CD4-positive, alpha-beta T cell treated with Interleukin-21 for 1 hour (primary cell): Measurements from ENCODE around the gene NOSTRIN.
"Not testable (repeated sequence)": the region's sequence is repeated elsewhere in the genome, so short reads cannot be mapped to it uniquely, and the experiment has no call there.

ENCODE experiments used
- DNase-seq: peaks from one replicate; pipeline ENCODE4 v3.0.0-alpha.2; 2020

The NOSTRIN gene

DNA sequence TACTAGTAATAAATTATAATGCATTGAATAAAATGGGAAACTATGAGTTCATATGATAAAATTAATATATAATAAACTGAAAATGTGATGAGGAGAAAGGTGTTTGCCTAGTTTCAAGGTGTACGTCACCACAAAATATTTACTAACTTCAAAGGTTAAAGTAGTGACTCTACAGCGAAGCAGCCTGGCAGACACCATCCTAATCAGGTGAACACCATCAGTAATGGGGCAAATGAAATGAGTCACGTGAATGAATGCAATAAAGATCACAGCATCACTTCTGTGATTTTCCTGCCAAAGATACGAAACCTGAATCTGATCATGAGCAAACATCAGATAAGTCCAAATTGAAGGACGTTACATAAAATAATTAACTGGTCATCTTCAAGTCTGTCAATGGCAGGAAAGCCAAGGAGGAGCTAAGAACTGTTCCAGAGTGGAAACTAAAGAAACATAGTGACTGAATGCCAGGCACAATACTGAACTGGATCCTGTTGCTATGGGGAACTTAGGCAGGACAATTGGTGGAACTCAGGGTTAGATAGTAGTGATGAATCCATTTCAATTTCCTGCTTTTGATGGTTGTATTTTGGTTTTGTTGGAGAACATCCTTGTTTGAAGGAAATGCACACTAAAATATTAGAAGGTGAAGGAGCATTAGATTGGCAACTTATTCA, 12.1 kb upstream of the NOSTRIN start:
- no peak for DNase-seq

DNA sequence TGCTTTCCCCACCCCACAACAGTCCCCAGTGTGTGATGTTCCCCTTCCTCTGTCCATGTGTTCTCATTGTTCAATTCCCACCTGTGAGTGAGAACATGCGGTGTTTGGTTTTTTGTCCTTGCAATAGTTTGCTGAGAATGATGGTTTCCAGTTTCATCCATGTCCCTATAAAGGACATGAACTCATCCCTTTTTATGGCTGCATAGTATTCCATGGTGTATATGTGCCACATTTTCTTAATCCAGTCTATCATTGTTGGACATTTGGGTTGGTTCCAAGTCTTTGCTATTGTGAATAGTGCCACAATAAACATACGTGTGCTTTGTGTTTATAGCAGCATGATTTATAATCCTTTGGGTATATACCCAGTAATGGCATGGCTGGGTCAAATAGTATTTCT, 11.3 kb upstream of the NOSTRIN start:
- not testable (repeated sequence) for DNase-seq

DNA sequence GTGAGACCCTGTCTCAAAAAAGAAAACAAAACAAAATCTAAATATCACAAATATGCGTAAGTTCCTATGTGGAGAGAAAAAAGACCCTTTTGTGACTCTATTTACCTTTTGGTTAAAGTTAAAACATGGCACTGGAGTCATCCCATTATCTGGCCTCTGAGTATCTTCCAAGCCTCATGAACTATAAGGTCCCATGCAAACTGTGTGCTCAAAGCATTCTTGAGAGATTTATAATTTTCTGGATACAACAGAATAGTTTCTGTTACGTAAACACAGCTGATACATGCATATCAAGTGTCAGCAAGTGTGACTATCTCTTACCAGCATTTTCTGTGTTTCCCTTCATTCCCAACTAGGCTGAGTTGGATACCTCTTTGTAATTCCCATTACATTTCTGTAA, 8.8 kb upstream of the NOSTRIN start:
- DNase-seq, result no peak

DNA sequence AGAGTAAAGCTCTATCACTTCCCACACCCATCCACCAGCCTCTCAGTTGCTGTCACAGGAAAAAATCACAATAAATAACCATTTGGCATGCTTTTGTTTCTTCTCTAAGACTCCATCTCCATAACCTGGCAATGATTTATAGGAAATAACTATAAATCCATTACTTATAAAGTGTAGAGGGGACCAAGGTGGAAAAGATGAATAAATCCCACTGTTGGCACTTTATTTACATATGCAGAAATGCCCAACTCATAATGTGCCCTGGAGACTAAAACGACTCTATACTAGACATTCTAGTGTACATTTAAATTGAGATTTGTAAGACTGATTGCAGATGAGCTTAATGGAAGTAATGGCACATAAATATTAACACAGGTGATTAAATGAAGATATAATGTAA, 7.5 kb upstream of the NOSTRIN start:
- DNase-seq, result no peak

DNA sequence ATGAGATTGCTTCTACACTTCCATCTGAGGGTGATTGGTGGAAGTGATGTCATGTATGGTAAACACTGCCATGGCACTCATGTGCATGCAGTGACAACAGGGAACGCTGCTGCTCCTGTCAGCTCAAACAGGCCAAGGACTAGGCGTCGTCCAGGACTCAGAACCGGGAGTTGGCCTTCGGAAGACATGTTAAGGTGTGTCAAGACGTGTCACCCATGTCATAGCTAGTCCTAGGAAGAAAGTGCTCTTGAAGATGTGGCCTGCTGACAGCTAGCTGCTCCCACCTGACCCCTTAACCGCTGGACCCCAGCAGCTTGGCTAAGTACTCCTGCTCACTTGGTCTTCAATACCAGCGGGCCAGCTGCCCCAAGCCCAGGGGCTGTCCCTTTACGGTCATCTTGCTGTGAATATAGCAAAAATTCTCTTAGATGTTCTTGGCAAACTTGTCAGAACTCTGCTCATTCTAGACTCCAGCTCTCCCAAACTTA, 6.3 kb upstream of the NOSTRIN start:
- no peak for DNase-seq

DNA sequence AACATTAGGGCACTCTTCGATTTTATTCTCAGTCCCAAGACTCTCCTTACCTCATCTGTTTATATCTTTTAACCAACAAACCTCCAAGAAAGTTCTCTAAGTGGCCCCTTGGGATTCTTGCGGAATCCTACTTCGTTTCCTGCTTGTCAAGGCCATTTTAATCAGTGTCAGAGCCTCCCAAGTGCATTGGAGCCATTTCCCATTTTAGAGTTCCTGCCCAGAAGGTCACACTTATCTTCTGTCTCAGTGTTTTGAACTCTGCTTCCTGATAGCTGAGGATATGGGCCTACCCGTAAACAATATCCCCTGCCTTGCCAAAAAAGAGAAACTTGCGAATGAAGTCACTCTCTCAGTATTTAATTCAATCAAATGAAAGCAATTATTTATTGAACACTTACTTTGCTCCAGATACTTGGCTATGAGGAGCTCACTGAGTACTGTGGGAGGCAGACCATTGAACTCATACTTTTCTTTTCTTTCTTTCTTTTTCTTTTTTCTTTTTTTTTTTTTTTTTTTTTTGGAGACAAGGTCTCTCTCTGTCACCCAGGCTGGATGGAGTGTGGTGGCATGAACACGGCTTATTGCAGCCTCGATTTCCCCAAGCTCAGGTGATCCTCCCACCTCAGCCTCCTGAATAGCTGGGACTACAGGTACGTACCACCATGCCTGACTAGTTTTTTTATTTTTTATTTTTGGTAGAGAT, 5.7 kb upstream of the NOSTRIN start:
- DNase-seq, result no peak

DNA sequence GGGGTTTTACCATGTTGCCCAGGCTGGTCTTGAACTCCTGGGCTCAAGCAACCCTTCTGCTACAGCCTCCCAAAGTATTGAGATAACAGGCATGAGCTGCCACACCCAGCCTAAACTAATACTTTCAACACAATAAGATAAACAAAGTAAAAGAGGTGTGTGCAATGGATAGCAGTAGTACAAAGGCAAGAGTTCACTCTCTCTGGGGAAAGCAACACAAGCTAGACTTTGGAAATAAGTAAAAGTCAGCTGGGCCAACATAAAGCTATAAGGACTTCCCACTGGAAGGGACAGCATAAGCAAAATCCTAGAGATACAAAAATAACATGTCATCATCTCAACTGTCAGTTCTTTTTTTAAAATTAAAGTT, 5.2 kb upstream of the NOSTRIN start:
- no peak for DNase-seq

DNA sequence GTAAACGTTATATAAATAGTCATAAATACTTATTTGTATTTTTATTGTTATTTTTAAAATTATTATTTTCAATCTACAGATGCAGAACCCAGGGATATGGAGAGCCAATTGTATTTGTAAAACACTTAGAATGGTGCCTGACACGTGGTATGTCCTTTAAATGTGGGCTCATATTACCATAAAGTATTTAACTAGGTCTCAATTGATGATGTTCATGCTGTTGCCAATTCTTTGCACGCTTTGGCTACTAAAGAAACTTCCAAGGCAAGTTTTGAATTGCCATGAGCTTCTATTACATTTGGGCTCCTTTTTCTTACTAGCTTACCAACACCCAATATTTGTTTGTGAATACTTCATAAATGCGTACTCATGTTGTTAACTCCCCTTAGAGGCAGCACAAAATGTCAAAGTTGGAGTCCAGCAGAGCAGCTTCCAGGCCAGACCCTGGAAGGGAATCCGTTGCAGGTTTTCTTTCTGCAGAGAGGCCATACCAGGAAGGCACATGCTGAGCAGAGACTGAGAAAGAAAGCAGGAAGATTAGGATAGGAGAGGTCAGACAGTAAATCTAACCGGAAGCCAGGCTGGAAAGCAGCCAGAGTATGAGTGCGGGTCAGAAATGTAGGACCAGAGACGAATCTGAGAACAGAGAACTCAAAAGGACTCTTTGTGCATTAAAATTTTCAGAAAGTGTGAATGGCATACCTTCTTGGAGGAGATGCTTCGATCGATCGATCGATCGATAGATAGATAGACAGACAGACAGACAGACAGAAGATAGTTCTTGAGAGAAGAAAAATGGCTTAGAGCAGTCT, 4.2 kb upstream of the NOSTRIN start:
- DNase-seq, result no peak

DNA sequence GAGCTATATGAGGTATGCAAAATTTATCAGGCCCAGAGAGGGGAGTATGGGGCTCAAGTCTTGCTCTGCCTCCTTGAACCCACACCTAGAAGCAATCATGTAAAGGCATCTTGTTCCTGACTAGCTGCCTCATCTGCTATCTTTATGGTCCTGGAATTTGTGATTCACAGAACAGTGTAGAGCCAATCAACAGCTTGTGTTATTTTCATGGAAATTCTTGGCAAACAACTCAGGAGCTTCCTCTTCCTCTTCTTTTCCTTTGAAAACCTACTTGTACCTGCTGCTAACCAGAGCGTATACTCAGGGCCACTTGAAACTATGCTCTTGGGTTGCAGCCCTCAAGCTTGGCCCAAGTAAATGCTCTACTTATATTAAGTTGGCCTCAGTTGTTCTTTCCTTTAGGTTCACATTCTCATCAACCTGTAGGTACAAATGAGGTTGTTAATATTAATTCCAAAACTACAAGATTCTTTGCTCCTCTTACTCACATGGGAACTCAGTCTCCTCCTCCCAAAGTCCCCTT, 3.5 kb upstream of the NOSTRIN start:
- DNase-seq, result no peak

DNA sequence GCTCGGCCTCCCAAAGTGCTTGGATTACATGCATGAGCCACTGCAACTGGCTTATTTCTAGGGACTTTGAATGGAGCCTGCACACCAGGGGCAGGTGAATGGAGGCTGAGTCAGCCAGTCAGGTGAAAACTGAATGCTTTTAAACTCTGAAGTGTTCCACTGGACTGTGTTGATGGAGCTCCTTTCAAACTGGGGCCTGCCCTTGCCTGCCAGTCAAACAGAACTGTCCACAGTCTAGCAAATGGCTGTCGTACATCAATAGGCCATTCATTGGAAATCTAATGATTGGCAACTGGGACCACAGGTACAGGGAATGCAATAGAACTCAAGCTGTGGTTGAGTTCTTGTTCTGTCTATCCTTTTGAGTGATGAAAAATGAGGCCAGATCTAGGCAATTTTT, 966 bp upstream of the NOSTRIN start:
- no peak for DNase-seq

DNA sequence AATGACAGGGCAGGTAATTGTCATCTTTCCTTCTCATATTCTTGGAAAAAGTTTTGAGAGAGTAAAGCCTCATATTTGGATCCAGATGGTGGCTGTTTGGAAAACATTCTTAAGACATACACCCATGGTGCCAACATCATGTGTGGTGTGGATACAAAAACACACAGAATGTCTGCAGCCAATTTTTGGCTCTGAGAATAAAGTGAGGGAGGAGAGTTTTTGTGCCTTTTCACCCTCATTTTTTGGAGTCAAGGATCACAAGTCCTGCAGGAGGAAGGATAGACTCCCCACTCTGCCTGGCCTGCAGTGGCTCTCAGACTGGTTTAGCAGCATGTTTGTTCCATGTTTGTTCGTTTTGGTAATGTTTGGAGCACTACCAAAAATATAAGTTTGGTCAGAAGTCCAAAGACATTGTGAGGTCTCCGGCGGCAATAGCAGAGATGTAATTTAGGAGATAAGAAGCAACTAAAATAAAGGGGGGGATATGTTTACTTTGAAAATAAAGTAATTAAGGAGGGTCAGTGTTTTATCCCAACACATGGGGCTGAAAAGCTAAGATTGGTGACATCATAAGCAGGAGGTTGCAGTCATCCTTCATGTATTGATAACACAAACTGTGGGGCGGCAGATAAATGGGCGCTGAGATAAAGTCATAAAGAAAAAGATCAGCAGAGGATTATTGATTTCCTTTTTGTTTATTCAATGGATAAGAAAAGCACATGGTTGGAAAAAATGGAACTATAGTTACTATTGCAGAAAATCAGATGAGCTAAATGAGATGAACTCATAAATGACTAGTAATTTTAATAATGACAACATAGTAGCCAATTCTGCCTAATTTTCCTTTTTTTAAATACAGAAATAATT, 655 bp downstream of the NOSTRIN start:
- no peak for DNase-seq

DNA sequence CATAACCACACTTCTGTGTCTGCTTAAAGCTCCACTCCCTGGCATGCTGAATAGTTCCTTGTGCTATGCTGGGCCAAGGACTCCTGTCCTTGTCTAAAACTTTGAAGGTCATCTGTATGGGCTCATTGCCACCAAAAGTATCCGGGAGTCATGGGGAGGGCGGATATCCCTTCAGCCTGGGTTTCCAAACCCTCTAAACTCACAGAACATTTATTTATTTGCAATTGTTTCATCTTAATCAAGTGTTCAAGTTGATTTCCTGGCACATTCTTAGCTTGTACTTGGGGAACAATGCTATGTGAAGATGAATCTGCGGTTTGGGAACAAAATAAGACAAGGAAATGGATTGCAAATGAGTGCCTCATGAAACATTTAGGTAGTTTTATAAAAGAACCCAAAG, 1.8 kb downstream of the NOSTRIN start:
- no peak for DNase-seq

DNA sequence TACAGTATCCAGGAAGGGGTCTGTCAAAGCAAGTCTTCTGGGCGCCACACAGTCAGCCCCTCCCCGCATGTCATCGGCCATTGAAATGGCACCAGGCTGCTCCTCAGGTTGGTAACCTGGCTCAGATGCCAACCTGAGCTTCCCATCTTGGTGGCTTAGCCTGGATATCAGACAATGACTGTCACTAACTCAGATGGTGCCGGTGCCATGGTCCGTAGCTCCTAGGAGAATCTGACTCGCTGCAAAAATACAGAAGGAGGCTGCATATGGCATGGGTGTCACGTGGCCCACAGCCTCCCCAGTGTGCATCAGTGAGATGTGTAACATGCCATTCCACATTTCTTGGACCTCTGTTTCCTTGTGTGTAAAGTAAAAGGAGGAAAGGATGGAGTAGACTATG, 3.2 kb downstream of the NOSTRIN start:
- DNase-seq, result no peak

DNA sequence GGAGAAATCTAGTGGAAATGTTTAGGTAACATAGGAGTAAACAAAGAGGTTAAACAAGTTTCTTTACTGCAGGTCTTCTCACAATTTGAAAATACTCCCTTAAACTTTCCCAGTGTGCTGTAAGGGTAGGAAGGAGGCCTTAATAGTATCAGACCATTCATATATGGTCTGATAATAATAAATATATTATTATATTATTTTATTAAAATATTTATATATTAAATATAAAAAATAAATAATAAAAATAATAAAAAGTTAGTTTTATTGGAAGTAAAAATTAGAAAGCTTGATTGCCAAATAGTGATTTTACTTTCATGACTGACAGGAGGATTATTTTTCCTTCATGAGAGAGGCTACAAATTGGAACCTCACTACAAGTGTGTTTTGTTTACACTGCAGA, 7.1 kb downstream of the NOSTRIN start:
- no peak for DNase-seq

DNA sequence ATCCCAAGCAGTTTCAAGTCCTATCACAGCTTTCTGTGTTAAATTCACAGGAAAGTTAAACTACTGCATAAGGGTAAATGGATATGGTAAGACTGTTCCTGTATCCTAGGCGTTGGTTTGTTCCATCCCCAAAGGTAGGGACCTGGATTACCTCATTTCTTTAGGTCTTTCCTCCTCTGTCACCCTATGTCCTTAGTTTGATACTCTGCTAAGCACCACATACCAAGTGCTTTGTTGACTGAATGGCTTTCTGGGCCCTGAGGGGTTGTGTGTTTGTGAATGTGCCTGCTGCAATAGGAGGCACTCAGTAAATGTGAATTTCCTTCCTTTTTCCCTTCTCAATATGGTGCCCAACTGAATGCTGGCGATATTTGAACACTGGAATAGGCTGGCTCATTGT, 7.8 kb downstream of the NOSTRIN start:
- DNase-seq, result no peak

DNA sequence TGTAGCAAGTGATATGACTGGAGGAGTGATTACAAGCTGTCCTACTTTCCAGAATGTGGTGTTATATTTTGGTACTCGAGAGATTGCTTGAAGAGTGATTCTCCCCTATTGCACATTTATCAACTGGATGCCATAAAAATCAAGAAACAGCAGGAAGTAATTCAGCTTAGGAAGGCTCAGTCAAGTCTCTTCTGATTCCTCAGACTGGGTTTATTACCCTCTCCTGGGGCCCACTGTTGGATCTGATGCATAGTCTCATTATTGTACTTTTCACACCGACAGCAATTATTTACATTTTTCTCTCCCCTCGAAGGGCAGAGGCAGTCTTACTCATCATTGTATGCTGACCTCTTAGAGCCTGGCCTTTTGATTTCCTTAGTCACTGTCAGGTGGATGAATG, 9.3 kb downstream of the NOSTRIN start:
- no peak for DNase-seq

DNA sequence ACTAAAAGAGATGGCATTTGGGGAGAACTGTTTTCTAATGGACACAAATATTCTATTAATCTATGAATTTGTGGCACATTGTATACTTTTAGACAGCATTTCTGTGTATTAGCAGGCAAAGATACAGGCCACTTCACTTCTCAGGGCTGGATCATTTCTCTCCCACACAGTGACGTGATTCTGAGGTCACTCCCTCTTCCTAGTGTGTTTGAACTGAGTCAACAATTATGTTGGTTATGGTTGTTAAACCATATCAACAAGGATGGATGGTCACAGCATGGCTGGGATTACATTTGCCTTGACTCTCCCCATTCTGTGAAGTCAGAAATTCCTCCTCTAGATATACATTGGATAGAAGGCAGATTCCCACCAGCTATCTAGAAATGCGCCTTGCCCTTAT, 11.6 kb downstream of the NOSTRIN start:
- DNase-seq, result no peak

DNA sequence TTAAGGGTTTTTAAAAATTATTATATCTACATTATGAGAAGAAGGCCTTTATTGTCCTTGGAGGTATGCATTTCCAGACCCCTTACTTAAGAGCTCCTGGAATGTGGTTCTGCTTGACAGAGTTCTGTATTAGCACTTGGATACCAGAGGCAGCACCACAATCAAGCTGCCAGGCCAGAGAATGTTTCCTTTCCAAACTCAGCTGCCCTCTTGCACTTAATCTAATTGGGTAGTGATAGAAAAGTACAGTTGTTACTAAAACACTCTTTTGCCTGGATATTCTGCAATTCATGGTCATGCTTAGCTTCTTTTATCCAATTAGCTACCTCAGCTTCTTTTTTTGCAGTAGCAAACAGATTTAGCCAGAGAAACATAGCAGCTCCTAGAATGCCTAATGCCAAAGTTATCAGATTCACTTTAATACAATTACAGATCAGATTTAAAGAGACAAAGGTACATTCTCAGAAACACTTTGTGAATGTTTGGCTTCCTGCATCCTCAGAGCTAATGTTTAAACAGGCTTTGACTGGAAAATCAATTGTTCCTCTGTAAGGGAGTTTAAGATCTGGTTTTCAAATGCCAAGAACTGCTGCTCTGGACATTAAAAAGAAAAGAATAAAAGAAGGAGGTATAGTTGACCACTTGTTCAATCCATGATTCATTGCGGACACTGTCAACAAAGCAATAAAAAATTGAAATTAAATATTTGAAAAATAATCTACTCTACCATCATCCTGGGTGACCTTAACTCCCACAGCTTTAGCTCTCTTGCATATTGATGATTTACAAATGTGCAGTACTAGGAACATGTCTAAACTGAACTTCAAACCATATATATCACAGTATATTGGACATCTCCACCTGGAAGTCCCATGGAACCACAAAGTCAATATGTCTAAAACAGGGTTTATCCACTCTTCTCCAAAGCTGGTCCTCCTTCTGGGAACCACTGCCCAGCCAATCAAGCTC, 12.8 kb downstream of the NOSTRIN start:
- no peak for DNase-seq

DNA sequence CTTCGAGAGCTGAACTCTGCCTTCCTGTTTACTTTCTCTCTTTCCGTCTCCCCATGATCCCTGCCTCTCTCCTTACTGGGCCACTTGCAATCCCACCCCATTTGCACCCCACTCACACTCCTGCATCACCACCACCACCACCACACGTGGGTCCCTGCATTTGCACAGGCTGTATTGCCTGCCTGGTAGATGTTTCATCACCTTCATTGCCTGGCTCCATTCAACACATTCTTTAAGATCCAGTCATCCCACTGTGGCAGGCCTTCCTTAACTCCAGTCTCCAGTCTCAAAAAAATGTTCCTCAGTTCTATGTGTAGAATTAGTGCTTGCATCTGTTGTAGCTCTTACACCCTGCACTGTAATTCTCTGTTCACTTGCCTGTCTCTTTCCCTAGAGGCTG, 13.9 kb downstream of the NOSTRIN start:
- DNase-seq, result no peak

DNA sequence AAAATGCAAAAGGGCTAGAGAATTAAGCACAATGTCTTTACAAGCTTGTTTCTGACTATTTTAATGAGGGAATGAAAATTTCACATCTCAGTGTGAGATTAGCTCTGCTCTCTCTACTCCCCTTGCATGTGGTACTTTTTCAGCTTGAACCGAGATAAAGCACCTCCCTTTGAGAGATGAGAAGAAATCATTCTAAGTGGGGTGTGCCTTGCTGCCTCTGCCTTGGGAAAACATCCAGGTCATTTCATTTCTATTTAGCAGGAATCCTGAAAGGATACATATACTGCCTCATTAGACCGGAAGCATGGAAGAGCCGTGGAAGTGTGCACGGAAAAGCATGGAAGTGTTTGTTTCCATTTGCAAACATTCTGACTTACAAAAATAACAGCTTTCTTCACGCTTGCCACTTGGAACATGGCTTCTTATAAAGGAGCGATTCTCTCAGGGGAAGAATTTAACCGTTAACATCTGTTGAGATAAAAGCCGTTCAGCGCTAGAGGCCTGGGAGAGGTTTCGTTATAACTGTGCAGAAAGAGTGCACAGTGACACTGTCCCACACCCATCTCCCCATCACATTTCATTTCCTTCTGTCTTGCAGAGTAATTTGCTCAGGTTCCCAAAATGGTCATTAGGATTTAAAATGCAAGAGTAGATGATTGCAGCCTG, 16.7 kb downstream of the NOSTRIN start:
- no peak for DNase-seq
